ENCODE results near the gene PDCD1.

PDCD1 gene

GRCh38 chr2:241814643-241815476 lies 43.8 kb downstream of the PDCD1 start:
- no CpG with 5 or more reads among the region's 52 CpGs for WGBS (ENCODE audit: extremely low coverage, insufficient coverage, insufficient read length)
- H3K36me3 ChIP-seq (ENCODE audit: control insufficient read depth in 1 of 2, insufficient read depth in 2 of 2, low read length in 2 of 2): no peaks in the 10 kb centered on the region
- H3K79me2 ChIP-seq (ENCODE audit: control insufficient read depth, insufficient read depth, low read length, poor library complexity): no peaks in the 10 kb centered on the region

GRCh38 chr2:241814393-241814642 lies 44.4 kb downstream of the PDCD1 start:
- no peak overlapping the region for H2BK120ac ChIP-seq (ENCODE audit: insufficient read depth, low read length, poor library complexity)
- H3K9me3 ChIP-seq (ENCODE audit: insufficient read depth, low read depth, low read length): peaks cover 8% of the 10 kb centered on the region
- H2BK5ac ChIP-seq (ENCODE audit: low read depth, low read length, poor library complexity): no peak overlapping the region
- no peak overlapping the region for H4K8ac ChIP-seq (ENCODE audit: low read depth, low read length)
- no peak overlapping the region for H3K18ac ChIP-seq (ENCODE audit: low read length)
- H3K27me3 ChIP-seq (ENCODE audit: insufficient read depth, low read length): no peaks in the 10 kb centered on the region
- H4K12ac ChIP-seq (ENCODE audit: low read depth, low read length): no peak overlapping the region
- no peak overlapping the region for H3K23ac ChIP-seq (ENCODE audit: low read length)
- WGBS (ENCODE audit: extremely low coverage, insufficient coverage, insufficient read length): no CpG with 5 or more reads among the region's 17 CpGs
- H2AFZ ChIP-seq (ENCODE audit: insufficient read depth, low read length, poor library complexity): no peak overlapping the region
- H3K4me3 ChIP-seq (ENCODE audit: low read depth, low read length): no peak overlapping the region
- no peak overlapping the region for H3K27ac ChIP-seq (ENCODE audit: low read depth, low read length)
- H3K79me1 ChIP-seq (ENCODE audit: low read length): no peaks in the 10 kb centered on the region
- H3K4me1 ChIP-seq (ENCODE audit: control insufficient read depth in 1 of 2, insufficient read depth in 2 of 2, low read length in 2 of 2): no peaks in the 10 kb centered on the region
- no peaks in the 10 kb centered on the region for H3K79me2 ChIP-seq (ENCODE audit: control insufficient read depth, insufficient read depth, low read length, poor library complexity)
- H3K36me3 ChIP-seq (ENCODE audit: control insufficient read depth in 1 of 2, insufficient read depth in 2 of 2, low read length in 2 of 2): no peaks in the 10 kb centered on the region
- no peak overlapping the region for H3K4me2 ChIP-seq (ENCODE audit: low read length)
- H2AK5ac ChIP-seq (ENCODE audit: low read length): no peak overlapping the region
- no peak overlapping the region for H3K4ac ChIP-seq (ENCODE audit: low read depth, low read length)
- DNase-seq: no peak
- H3K9ac ChIP-seq (ENCODE audit: low read length): no peak overlapping the region
- no peak overlapping the region for H2BK12ac ChIP-seq (ENCODE audit: low read length)
- no peak overlapping the region for H3K14ac ChIP-seq (ENCODE audit: low read length)
- H4K91ac ChIP-seq (ENCODE audit: low read depth, low read length): no peak overlapping the region

More at GRCh38 chr2:241814643-241815476, 43.8 kb downstream of the PDCD1 start:
- Histone ChIP-seq H3K9me3 (ENCODE audit: insufficient read depth, low read depth, low read length) (peaks cover 9% of the 10 kb centered on the region), H4K91ac (ENCODE audit: low read depth, low read length) (no peak overlapping the region), H3K18ac (ENCODE audit: low read length) (no peak overlapping the region), H2BK12ac (ENCODE audit: low read length) (no peak overlapping the region), H2BK5ac (ENCODE audit: low read depth, low read length, poor library complexity) (no peak overlapping the region), H3K23ac (ENCODE audit: low read length) (no peak overlapping the region), H3K27ac (ENCODE audit: low read depth, low read length) (no peak overlapping the region), H3K14ac (ENCODE audit: low read length) (no peak overlapping the region), H3K9ac (ENCODE audit: low read length) (no peak overlapping the region), H3K4me3 (ENCODE audit: low read depth, low read length) (no peak overlapping the region), H2AFZ (ENCODE audit: insufficient read depth, low read length, poor library complexity) (no peak overlapping the region), H3K79me1 (ENCODE audit: low read length) (no peaks in the 10 kb centered on the region), H3K27me3 (ENCODE audit: insufficient read depth, low read length) (no peaks in the 10 kb centered on the region), H4K12ac (ENCODE audit: low read depth, low read length) (no peak overlapping the region), H2AK5ac (ENCODE audit: low read length) (no peak overlapping the region), H3K4me1 (ENCODE audit: control insufficient read depth in 1 of 2, insufficient read depth in 2 of 2, low read length in 2 of 2) (no peaks in the 10 kb centered on the region), H2BK120ac (ENCODE audit: insufficient read depth, low read length, poor library complexity) (no peak overlapping the region), H3K4ac (ENCODE audit: low read depth, low read length) (no peak overlapping the region), H3K4me2 (ENCODE audit: low read length) (no peak overlapping the region), H4K8ac (ENCODE audit: low read depth, low read length) (no peak overlapping the region)
- DNase-seq: no peak

- no peak overlapping the region for H2BK5ac ChIP-seq (ENCODE audit: low read depth, low read length, poor library complexity)
- no peak overlapping the region for H3K27ac ChIP-seq (ENCODE audit: low read depth, low read length)
- H3K79me1 ChIP-seq (ENCODE audit: low read length): no peaks in the 10 kb centered on the region
- no peaks in the 10 kb centered on the region for H3K79me2 ChIP-seq (ENCODE audit: control insufficient read depth, insufficient read depth, low read length, poor library complexity)
- H2AFZ ChIP-seq (ENCODE audit: insufficient read depth, low read length, poor library complexity): no peak overlapping the region
- no peak overlapping the region for H3K4ac ChIP-seq (ENCODE audit: low read depth, low read length)
- no peak overlapping the region for H3K9ac ChIP-seq (ENCODE audit: low read length)
- H2BK12ac ChIP-seq (ENCODE audit: low read length): no peak overlapping the region
- H3K14ac ChIP-seq (ENCODE audit: low read length): no peak overlapping the region
- H4K91ac ChIP-seq (ENCODE audit: low read depth, low read length): no peak overlapping the region
- no peaks in the 10 kb centered on the region for H3K27me3 ChIP-seq (ENCODE audit: insufficient read depth, low read length)
- no peaks in the 10 kb centered on the region for H3K36me3 ChIP-seq (ENCODE audit: control insufficient read depth in 1 of 2, insufficient read depth in 2 of 2, low read length in 2 of 2)
- H3K4me3 ChIP-seq (ENCODE audit: low read depth, low read length): no peak overlapping the region
- no peak overlapping the region for H3K18ac ChIP-seq (ENCODE audit: low read length)
- H4K12ac ChIP-seq (ENCODE audit: low read depth, low read length): no peak overlapping the region
- H2AK5ac ChIP-seq (ENCODE audit: low read length): no peak overlapping the region
- H3K4me2 ChIP-seq (ENCODE audit: low read length): no peak overlapping the region
- no peak overlapping the region for H2BK120ac ChIP-seq (ENCODE audit: insufficient read depth, low read length, poor library complexity)
- H3K23ac ChIP-seq (ENCODE audit: low read length): no peak overlapping the region
- DNase-seq: no peak
- H4K8ac ChIP-seq (ENCODE audit: low read depth, low read length): no peak overlapping the region
- H3K4me1 ChIP-seq (ENCODE audit: control insufficient read depth in 1 of 2, insufficient read depth in 2 of 2, low read length in 2 of 2): no peaks in the 10 kb centered on the region
- WGBS (ENCODE audit: extremely low coverage, insufficient coverage, insufficient read length): no CpG with 5 or more reads among the region's 20 CpGs
- H3K9me3 ChIP-seq (ENCODE audit: insufficient read depth, low read depth, low read length): peaks cover 4% of the 10 kb centered on the region
Measured at GRCh38 chr2:241813644-241814392, 44.9 kb downstream of the PDCD1 start.

GRCh38 chr2:241812730-241813643 lies 45.7 kb downstream of the PDCD1 start:
- H2AK5ac ChIP-seq (ENCODE audit: low read length): no peak overlapping the region
- H4K12ac ChIP-seq (ENCODE audit: low read depth, low read length): no peak overlapping the region
- H4K91ac ChIP-seq (ENCODE audit: low read depth, low read length): no peak overlapping the region
- H3K18ac ChIP-seq (ENCODE audit: low read length): no peak overlapping the region
- DNase-seq: no peak
- no peak overlapping the region for H2BK5ac ChIP-seq (ENCODE audit: low read depth, low read length, poor library complexity)
- H3K27ac ChIP-seq (ENCODE audit: low read depth, low read length): no peak overlapping the region
- no peaks in the 10 kb centered on the region for H3K79me2 ChIP-seq (ENCODE audit: control insufficient read depth, insufficient read depth, low read length, poor library complexity)
- no peak overlapping the region for H2AFZ ChIP-seq (ENCODE audit: insufficient read depth, low read length, poor library complexity)
- no peaks in the 10 kb centered on the region for H3K4me1 ChIP-seq (ENCODE audit: control insufficient read depth in 1 of 2, insufficient read depth in 2 of 2, low read length in 2 of 2)
- H3K4me3 ChIP-seq (ENCODE audit: low read depth, low read length): no peak overlapping the region
- H3K36me3 ChIP-seq (ENCODE audit: control insufficient read depth in 1 of 2, insufficient read depth in 2 of 2, low read length in 2 of 2): no peaks in the 10 kb centered on the region
- H2BK120ac ChIP-seq (ENCODE audit: insufficient read depth, low read length, poor library complexity): no peak overlapping the region
- no peak overlapping the region for H4K8ac ChIP-seq (ENCODE audit: low read depth, low read length)
- no peak overlapping the region for H3K9ac ChIP-seq (ENCODE audit: low read length)
- H3K4me2 ChIP-seq (ENCODE audit: low read length): no peak overlapping the region
- H3K27me3 ChIP-seq (ENCODE audit: insufficient read depth, low read length): no peaks in the 10 kb centered on the region
- H3K4ac ChIP-seq (ENCODE audit: low read depth, low read length): no peak overlapping the region
- no CpG with 5 or more reads among the region's 40 CpGs for WGBS (ENCODE audit: extremely low coverage, insufficient coverage, insufficient read length)
- H2BK12ac ChIP-seq (ENCODE audit: low read length): no peak overlapping the region
- peaks cover 4% of the 10 kb centered on the region for H3K9me3 ChIP-seq (ENCODE audit: insufficient read depth, low read depth, low read length)
- H3K79me1 ChIP-seq (ENCODE audit: low read length): no peaks in the 10 kb centered on the region
- H3K14ac ChIP-seq (ENCODE audit: low read length): no peak overlapping the region
- no peak overlapping the region for H3K23ac ChIP-seq (ENCODE audit: low read length)

All from trophoblast cell (in vitro differentiated cells and primary cell).